ENCODE data around the gene C16orf78.

DNA sequence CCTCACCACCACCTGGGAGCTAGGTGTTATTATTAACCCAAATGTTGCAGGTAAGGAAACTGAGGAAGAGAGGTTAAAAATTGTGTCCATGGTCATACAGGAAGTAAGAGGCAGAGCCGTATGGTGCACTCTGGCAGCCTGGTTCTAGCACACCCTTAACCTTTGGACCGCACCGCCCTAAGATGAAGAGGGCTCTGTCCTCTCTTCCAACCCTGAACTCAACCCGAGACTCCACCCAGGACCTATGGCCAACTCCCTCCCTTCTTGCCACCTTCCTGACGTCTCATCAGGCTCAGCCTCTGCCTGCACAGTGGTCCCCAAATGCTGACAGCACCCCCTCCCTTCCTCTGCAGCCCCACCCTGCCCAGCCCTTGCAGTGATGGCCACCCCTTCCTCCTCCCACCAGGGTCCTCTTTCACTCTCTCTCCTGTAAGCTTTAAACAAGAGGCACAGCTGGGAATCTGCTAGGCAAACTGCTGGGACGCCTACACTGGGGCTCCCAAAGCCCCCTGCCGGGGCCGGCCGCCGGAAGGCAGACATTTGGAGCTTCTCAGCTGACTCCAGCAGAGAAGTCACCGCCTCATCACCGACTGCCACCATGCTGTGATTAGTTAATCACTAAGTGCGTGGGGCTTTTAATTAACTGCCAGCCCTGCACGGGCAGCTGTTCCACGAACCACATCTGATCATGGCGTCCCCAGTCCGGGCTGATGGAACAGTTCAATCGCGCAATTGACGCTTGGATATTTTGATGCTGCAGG, 16.7 kb upstream of the C16orf78 start:
- TF ChIP-seq, protein P1, sequence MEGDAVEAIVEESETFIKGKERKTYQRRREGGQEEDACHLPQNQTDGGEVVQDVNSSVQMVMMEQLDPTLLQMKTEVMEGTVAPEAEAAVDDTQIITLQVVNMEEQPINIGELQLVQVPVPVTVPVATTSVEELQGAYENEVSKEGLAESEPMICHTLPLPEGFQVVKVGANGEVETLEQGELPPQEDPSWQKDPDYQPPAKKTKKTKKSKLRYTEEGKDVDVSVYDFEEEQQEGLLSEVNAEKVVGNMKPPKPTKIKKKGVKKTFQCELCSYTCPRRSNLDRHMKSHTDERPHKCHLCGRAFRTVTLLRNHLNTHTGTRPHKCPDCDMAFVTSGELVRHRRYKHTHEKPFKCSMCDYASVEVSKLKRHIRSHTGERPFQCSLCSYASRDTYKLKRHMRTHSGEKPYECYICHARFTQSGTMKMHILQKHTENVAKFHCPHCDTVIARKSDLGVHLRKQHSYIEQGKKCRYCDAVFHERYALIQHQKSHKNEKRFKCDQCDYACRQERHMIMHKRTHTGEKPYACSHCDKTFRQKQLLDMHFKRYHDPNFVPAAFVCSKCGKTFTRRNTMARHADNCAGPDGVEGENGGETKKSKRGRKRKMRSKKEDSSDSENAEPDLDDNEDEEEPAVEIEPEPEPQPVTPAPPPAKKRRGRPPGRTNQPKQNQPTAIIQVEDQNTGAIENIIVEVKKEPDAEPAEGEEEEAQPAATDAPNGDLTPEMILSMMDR (IDR thresholded peaks at IDR 0.05), result no peak
- TF ChIP-seq POLR2A (IDR thresholded peaks at IDR 0.05), result no peak
- no peak for TF ChIP-seq EP300 (IDR thresholded peaks at IDR 0.05)
